COLO668 (cell line): Measurements from ENCODE around the gene RPTOR.
"Not testable (repeated sequence)": the region's sequence is repeated elsewhere in the genome, so short reads cannot be mapped to it uniquely, and the experiment has no call there.

Experiments used
- DNase-seq: peaks from one replicate; lab custom pipeline; 2025; ENCODE audit not compliant: unreplicated experiment; lab: John Stamatoyannopoulos, UW

Gene RPTOR

DNA sequence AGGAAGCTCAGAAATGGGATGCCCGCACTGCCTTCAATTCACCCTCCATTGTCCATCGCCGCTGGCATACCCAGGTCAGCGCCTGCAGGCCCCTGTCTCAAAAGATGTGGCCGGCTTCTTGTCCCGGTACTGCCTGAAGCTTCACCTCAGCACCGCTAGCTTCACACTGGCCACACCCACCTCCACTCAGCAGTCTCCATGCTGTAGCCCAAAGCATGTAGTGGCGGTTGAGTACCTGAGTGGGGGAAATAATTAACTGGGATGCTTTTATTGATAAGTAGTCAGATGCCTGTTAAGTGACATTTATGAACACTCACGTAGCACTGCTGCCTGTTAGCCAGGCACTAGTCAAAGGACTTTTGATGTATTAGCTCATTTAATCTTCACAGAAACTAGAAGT, 143.2 kb downstream of the RPTOR start:
- no peak for DNase-seq

- peak; percentile 31 for DNase-seq
Measured at GRCh38 chr17:80689129-80689619, 144.5 kb downstream of the RPTOR start.

DNA sequence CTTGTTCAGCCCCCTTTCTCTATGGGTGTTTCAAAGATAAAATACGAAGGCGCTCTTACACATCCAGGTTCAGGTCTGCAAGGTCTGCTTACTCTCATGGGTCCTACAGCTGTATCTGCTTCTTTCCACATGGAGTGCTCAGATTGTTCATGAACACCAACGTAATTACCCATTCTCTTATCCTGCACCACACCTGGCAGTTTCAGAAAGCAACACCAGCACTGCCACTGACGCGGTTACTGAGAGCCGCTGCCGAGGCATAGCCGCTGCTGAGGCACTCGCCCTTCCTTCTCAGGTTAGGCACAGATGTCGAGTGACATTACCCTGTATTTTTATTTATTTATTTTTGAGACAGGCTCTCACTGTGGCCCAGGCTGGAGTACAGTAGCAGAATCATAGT, 147.1 kb downstream of the RPTOR start:
- DNase-seq: no peak

GRCh38 chr17:80692931-80693467, 148.4 kb downstream of the RPTOR start:
- no peak for DNase-seq

DNA sequence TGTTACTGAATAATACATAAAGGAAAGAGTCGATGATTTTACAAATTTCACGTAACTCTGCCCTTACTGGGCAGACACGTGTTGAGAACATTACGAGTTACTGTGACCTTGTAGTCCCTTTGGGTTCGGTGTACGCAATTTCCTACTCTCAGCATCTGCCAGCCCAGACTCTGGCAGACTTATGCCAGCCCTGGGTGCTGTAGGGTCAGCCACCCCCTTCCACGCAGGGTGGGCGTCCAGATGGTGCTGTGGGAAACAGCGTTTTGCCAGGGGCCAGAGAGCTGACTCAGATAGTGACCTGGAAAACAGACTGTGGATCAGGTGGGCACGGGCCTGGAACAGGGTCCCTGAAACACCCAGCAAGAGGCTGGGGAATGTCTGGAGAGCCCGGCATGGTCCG, 148.9 kb downstream of the RPTOR start:
- DNase-seq: no peak

GRCh38 chr17:80694085-80694991, 149.7 kb downstream of the RPTOR start:
- peak; percentile 76 for DNase-seq

- peak; percentile 77 for DNase-seq
Measured at GRCh38 chr17:80694992-80695912, 150.6 kb downstream of the RPTOR start.

DNA sequence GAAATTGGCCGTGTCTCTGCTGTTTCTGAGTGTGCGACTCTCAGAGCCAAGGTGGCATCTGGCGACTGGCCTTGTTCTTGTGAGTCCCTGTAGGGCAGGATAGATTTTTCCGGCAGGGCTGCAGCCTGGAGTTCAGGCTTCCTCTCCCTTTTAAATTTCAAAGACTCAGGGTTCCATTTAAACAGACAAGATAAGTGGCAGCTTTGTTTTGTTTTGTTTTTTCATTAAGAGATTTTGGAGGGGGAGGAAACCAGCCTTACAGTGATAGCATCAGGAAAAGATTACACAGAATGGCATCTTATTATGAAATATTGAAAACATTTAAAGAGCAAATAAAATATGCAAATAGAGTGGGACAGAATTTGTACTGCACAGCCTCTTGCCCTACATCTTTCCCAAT, 151.3 kb downstream of the RPTOR start:
- DNase-seq: no peak

DNA sequence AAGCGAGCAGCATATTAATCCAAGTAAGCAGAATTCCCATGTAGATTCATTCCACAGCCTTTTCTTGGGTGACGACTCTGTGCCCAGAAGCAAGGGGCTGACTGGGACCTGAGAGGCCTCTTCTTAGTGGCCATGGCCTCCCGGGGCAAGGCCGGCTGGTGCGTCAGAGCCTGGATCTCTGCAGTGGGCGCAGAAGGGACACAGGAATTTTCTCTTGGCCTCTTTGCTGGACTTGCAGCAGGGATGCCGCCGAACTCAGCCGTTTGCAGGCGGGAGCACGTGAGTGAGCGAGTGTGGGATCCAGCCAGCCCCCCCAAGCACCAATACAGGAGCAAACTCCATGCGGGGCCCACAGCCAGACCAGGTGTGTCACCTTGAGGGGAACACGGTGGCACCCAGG, 151.8 kb downstream of the RPTOR start:
- DNase-seq: no peak

DNA sequence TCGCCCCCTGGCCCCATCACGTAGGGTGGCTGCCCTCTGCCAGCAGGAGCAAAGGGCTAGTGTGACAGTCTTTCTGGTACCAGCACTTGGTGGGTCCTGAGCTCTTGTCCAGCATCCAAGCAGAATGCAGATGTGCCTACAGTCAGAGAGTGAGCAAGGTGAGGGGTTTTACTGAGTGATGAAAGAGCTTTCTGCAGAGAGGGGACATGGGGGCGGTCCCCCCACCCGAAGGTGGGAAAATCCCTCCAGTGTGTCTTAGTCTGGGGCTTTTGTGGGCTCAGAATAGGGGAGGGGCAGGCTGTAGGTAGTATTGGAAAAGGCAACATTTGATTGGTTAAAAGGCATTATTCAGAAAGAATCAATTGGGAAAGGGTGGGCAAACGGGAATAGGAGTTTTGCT, 152.3 kb downstream of the RPTOR start:
- no peak for DNase-seq

GRCh38 chr17:80698297-80698696, 153.7 kb downstream of the RPTOR start:
- DNase-seq: no peak

DNA sequence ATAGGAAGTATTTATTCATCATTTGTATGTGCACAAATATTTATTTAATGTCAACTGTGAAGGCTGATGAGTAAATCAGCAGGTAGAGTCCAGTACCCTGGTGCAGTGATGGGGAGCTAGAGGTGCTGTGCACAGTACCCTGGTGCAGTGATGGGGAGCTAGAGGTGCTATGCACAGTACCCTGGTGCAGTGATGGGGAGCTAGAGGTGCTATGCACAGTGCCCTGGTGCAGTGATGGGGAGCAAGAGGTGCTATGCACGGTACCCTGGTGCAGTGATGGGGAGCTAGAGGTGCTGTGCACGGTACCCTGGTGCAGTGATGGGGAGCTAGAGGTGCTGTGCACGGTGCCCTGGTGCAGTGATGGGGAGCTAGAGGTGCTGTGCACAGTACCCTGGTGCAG, 154.6 kb downstream of the RPTOR start:
- DNase-seq: not testable (repeated sequence)

GRCh38 chr17:80701730-80702129, 157.1 kb downstream of the RPTOR start:
- no peak for DNase-seq

GRCh38 chr17:80702315-80703141, 157.9 kb downstream of the RPTOR start:
- DNase-seq: no peak

- no peak for DNase-seq
Measured at GRCh38 chr17:80703142-80703478, 158.5 kb downstream of the RPTOR start.

DNA sequence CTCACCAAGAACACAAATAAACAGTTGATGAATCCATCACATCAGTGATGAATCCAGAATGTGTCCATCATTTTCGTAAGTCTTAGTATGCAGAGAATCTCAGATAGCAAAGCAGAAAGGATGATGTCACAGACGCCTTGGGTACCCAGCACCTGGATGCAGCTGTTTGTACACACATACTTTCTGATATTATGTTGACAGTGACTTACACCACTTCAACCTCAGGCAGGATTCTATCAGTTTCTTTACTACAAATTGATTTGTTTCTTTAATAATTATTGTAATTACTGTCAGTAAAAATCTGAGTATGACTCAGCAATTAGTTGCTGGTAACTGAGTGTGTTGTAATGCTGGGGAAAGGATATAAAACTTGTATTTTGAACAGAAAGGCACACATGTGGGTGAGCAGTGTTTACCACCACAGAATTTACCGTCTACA, 159.8 kb downstream of the RPTOR start:
- no peak for DNase-seq

DNA sequence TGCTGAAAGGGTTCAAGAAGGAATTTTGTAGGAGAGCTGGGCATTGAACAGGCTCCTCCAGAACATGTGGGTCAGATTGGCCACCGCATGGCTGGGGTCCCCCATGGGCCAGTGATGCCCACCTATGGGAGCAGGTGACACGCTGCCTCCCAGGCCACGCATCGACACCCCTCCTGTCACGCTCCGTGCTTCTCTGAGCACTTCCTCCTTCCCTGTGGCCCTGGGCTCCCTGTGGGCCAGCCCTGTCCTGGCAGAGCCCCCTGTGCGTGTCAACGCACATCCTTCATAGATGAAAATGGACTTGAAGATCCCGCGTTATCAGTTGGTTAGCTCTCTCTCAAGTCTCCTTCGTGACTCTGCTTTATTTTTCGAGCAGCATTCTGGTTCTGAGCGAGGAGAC, 160.3 kb downstream of the RPTOR start:
- DNase-seq: no peak

- no peak for DNase-seq
Measured at GRCh38 chr17:80705988-80706387, 161.3 kb downstream of the RPTOR start.

GRCh38 chr17:80706463-80706867, 161.8 kb downstream of the RPTOR start:
- no peak for DNase-seq

DNA sequence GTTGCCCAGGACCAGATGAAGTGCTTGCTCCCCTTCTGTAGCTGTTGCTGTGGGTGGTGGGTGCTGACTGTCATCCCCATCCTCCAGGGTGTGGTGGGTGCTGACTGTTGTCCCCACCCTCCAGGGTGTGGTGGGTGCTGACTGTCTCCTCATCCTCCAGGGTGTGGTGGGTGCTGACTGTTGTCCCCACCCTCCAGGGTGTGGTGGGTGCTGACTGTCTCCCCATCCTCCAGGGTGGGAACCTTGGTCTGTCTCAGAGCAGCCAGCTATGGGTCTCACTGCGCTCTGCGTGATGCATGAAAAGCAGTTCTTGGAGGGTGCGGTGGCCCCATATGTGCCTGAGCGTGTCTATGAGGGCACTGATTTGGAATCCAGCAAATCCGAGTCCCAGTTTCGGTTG, 163.8 kb downstream of the RPTOR start:
- DNase-seq: no peak
